Measurements from ENCODE around the gene PCDHGB6.
"Not testable (repeated sequence)": the region's sequence is repeated elsewhere in the genome, so short reads cannot be mapped to it uniquely, and the experiment has no call there.

Gene PCDHGB6

DNA sequence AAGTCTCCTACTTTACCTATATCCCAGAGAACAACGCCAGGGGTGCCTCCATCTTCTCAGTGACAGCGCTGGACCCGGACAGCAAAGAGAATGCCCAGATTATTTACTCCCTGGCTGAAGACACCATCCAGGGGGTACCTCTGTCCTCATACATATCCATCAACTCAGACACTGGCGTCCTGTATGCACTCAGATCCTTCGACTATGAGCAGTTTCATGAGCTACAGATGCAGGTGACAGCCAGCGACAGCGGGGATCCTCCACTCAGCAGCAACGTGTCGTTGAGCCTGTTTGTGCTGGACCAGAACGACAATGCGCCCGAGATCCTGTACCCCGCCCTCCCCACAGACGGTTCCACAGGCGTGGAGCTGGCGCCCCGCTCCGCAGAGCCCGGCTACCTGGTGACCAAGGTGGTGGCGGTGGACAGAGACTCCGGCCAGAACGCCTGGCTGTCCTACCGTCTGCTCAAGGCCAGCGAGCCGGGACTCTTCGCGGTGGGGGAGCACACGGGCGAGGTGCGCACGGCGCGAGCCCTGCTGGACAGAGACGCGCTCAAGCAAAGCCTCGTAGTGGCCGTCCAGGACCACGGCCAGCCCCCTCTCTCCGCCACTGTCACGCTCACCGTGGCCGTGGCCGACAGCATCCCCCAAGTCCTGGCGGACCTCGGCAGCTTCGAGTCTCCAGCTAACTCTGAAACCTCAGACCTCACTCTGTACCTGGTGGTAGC, 6.9 kb downstream of the PCDHGB6 start:
- H3K4me3 ChIP-seq (ENCODE audit: low read depth, low read length); DNase-seq (ENCODE audit: low read depth): not testable (repeated sequence)

DNA sequence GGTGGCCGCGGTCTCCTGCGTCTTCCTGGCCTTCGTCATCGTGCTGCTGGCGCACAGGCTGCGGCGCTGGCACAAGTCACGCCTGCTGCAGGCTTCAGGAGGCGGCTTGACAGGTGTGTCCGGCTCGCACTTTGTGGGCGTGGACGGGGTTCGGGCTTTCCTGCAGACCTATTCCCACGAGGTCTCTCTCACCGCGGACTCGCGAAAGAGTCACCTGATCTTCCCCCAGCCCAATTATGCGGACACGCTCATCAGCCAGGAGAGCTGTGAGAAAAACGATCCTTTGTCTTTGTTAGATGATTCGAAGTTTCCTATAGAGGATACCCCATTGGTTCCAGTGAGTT, 7.4 kb downstream of the PCDHGB6 start:
- H3K4me3 ChIP-seq (ENCODE audit: low read depth, low read length); DNase-seq (ENCODE audit: low read depth): not testable (repeated sequence)

DNA sequence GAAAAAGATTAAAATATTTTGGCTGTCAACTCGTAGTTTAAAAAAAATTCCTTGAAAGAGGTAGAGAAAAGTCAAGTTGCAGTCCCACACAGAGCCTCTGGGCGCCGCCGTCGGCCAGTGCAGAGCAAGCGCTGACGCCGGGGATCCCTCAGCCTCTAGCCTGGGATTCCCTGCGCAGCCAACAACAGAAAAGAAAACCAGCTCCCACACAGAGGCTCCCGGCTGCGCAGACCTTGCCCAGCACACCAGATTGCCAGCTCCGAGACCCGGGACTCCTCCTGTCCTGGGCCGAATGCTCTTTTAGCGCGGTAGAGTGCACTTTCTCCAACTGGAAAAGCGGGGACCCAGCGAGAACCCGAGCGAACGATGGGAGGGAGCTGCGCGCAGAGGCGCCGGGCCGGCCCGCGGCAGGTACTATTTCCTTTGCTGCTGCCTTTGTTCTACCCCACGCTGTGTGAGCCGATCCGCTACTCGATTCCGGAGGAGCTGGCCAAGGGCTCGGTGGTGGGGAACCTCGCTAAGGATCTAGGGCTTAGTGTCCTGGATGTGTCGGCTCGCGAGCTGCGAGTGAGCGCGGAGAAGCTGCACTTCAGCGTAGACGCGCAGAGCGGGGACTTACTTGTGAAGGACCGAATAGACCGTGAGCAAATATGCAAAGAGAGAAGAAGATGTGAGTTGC, 9.8 kb downstream of the PCDHGB6 start, which contains the start of gene PCDHGB7:
TSS of gene PCDHGB7 (plus strand) at position 184 of the 679 bp plus-strand sequence. CDS start at position 367, 183 bp downstream.
- peak within 1 kb of the TSS; percentile 48 for H3K4me3 ChIP-seq (ENCODE audit: low read depth, low read length)
- peak; percentile 57 for DNase-seq (ENCODE audit: low read depth)

DNA sequence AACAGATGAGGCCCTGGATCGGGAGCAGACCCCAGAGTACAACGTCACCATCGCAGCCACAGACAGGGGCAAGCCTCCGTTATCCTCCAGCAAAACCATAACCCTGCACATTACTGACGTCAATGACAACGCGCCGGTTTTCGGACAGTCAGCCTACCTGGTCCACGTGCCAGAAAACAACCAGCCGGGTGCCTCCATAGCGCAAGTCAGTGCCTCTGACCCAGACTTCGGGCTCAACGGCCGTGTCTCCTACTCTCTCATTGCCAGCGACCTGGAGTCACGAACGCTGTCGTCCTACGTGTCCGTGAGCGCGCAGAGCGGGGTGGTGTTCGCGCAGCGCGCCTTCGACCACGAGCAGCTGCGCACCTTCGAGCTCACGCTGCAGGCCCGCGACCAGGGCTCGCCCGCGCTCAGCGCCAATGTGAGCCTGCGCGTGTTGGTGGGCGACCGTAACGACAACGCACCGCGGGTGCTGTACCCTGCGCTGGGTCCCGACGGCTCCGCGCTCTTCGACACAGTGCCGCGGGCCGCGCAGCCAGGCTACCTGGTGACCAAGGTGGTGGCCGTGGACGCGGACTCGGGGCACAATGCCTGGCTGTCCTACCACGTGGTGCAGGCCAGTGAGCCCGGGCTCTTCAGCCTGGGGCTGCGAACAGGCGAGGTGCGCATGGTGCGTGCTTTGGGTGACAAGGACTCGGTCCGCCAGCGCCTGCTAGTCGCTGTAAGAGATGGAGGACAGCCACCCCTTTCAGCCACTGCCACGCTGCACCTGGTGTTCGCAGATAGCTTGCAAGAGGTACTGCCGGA, 11.5 kb downstream of the PCDHGB6 start:
- no peak overlapping the region for H3K4me3 ChIP-seq (ENCODE audit: low read depth, low read length)
- no peak for DNase-seq (ENCODE audit: low read depth)

DNA sequence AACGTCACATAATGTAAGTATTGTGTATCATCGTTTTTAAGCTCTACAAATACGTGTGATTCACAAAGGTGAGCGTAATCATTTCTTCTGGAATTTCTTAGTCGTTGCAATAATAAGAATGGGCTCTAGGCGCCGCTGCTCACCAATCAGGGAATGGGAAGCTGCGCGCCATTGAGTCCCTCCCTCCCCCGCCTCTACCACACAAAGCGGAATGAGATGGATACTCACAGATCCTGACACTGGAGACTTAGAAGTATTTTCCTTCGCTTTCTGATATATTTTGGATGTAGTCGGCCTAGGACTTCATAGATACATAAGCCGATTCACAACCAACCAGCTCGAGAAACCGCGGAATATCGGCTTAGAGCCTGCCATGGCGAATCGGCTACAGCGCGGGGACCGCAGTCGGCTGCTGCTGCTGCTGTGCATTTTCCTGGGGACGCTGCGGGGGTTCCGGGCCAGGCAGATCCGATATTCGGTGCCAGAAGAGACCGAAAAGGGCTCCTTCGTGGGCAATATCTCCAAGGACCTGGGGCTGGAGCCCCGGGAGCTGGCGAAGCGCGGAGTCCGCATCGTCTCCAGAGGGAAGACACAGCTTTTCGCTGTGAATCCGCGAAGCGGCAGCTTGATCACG, 13.2 kb downstream of the PCDHGB6 start, which contains the start of gene PCDHGA11:
TSS of gene PCDHGA11 (plus strand) at position 197 of the 634 bp plus-strand sequence. CDS start at position 374, 177 bp downstream.
- peak within 1 kb of the TSS; percentile 60 for H3K4me3 ChIP-seq (ENCODE audit: low read depth, low read length)
- DNase-seq (ENCODE audit: low read depth) = peak; percentile 36

DNA sequence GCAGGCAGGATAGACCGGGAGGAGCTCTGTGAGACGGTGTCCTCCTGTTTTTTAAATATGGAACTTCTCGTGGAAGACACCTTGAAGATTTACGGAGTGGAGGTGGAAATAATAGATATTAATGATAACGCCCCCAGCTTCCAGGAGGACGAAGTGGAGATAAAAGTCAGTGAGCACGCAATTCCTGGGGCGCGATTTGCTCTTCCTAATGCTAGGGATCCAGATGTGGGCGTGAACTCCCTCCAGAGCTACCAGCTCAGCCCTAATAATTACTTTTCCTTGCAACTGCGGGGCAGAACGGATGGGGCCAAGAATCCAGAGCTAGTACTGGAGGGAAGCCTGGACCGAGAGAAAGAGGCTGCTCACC, 13.7 kb downstream of the PCDHGB6 start:
- H3K4me3 ChIP-seq (ENCODE audit: low read depth, low read length) = peak overlapping the region; percentile 60
- no peak for DNase-seq (ENCODE audit: low read depth)

DNA sequence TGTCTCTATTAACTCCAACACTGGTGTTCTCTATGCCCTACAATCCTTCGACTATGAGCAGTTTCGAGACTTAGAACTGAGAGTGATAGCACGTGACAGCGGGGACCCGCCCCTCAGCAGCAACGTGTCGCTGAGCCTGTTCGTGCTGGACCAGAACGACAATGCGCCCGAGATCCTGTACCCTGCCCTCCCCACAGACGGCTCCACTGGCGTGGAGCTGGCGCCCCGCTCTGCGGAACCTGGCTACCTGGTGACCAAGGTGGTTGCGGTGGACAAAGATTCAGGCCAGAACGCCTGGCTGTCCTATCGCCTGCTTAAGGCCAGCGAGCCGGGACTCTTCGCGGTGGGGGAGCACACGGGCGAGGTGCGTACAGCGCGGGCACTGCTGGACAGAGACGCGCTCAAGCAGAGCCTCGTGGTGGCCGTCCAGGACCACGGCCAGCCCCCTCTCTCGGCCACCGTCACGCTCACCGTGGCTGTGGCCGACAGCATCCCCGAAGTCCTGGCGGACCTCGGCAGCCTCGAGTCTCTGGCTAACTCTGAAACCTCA, 15.0 kb downstream of the PCDHGB6 start:
- no peak overlapping the region for H3K4me3 ChIP-seq (ENCODE audit: low read depth, low read length)
- no peak for DNase-seq (ENCODE audit: low read depth)

DNA sequence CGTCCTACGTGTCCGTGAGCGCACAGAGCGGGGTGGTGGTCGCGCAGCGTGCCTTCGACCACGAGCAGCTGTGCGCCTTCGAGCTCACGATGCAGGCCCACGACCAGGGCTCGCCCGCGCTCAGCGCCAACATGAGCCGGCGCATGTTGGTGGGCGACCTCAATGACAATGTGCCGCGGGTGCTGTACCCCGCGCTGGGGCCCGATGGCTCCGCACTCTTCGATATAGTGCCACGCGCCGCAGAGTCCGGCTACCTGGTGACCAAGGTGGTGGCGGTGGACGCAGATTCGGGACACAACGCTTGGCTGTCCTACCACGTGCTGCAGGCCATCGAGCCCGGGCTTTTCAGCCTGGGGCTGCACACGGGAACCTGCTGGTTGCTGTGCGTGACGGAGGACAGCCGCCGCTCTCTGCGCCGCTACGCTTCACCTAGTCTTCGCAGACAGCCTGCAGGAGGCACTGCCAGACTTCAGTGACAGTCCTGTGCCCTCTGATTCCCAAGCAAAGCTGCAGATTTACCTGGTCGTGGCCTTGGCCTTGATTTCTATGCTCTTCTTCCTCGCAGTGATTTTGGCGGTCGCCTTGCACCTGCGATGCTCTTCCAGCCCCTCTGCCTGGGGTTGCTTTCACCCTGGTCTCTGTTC, 20.1 kb downstream of the PCDHGB6 start:
- DNase-seq (ENCODE audit: low read depth) = no peak
- no peak overlapping the region for H3K4me3 ChIP-seq (ENCODE audit: low read depth, low read length)

DNA sequence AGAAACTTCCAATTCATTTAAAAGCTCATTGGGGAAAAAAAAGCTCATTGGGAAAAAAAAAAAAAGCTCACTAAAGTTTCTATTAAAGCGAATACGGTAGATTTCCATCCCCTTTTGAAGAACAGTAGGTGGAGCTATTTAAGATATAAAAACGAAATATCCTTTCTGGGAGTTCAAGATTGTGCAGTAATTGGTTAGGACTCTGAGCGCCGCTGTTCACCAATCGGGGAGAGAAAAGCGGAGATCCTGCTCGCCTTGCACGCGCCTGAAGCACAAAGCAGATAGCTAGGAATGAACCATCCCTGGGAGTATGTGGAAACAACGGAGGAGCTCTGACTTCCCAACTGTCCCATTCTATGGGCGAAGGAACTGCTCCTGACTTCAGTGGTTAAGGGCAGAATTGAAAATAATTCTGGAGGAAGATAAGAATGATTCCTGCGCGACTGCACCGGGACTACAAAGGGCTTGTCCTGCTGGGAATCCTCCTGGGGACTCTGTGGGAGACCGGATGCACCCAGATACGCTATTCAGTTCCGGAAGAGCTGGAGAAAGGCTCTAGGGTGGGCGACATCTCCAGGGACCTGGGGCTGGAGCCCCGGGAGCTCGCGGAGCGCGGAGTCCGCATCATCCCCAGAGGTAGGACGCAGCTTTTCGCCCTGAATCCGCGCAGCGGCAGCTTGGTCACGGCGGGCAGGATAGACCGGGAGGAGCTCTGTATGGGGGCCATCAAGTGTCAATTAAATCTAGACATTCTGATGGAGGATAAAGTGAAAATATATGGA, 22.7 kb downstream of the PCDHGB6 start, which contains the start of gene PCDHGA12:
TSS of gene PCDHGA12 (plus strand) at position 176 of the 782 bp plus-strand sequence. CDS start at position 429, 253 bp downstream.
- H3K4me3 ChIP-seq (ENCODE audit: low read depth, low read length) = peak within 1 kb of the TSS; percentile 37
- peak; percentile 85 for DNase-seq (ENCODE audit: low read depth)

DNA sequence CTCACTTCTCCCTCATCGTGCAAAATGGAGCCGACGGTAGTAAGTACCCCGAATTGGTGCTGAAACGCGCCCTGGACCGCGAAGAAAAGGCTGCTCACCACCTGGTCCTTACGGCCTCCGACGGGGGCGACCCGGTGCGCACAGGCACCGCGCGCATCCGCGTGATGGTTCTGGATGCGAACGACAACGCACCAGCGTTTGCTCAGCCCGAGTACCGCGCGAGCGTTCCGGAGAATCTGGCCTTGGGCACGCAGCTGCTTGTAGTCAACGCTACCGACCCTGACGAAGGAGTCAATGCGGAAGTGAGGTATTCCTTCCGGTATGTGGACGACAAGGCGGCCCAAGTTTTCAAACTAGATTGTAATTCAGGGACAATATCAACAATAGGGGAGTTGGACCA, 23.5 kb downstream of the PCDHGB6 start:
- DNase-seq (ENCODE audit: low read depth) = no peak
- H3K4me3 ChIP-seq (ENCODE audit: low read depth, low read length) = peak overlapping the region; percentile 37

DNA sequence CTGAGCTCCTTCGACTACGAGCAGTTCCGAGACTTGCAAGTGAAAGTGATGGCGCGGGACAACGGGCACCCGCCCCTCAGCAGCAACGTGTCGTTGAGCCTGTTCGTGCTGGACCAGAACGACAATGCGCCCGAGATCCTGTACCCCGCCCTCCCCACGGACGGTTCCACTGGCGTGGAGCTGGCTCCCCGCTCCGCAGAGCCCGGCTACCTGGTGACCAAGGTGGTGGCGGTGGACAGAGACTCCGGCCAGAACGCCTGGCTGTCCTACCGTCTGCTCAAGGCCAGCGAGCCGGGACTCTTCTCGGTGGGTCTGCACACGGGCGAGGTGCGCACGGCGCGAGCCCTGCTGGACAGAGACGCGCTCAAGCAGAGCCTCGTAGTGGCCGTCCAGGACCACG, 24.5 kb downstream of the PCDHGB6 start:
- H3K4me3 ChIP-seq (ENCODE audit: low read depth, low read length); DNase-seq (ENCODE audit: low read depth): not testable (repeated sequence)

DNA sequence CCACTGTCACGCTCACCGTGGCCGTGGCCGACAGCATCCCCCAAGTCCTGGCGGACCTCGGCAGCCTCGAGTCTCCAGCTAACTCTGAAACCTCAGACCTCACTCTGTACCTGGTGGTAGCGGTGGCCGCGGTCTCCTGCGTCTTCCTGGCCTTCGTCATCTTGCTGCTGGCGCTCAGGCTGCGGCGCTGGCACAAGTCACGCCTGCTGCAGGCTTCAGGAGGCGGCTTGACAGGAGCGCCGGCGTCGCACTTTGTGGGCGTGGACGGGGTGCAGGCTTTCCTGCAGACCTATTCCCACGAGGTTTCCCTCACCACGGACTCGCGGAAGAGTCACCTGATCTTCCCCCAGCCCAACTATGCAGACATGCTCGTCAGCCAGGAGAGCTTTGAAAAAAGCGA, 24.9 kb downstream of the PCDHGB6 start:
- H3K4me3 ChIP-seq (ENCODE audit: low read depth, low read length); DNase-seq (ENCODE audit: low read depth): not testable (repeated sequence)

DNA sequence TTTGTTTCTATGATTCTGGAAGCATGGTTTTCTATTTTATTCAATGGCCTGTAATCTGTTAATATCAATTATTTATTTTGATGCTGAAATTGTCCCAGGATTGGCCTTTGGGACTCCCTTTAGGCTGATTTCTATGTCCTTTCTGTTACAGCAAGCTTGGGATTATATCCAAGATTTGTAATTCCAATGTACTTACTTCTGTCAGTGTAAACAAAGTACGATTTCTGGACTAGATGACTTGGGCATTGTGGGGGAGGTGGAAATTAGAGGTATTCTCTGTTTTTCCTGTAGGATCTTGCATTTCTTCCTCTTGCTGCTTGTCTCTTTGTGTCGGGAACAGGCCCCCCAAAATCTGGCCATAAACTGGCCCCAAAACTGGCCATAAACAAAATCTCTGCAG, 26.2 kb downstream of the PCDHGB6 start:
- no peak for DNase-seq (ENCODE audit: low read depth)
- no peak overlapping the region for H3K4me3 ChIP-seq (ENCODE audit: low read depth, low read length)

DNA sequence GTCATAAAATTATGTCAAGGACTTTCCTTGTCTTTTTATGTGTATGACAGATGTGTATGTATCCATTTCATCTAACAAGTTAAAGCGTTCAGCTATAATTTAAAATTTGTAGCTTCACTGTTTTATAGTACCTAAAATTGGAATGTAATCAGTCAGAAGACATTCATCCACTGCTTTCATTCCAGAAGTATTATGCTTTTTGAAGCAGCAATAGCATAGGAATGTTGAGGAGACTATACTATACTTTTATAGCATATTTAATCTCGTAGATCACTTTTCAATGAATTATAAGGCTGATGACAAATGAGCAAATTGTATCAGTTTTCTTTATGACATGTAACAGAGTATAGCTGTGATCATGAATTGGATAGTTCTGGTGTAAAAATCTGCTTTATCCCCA, 29.4 kb downstream of the PCDHGB6 start:
- H3K4me3 ChIP-seq (ENCODE audit: low read depth, low read length) = no peak overlapping the region
- DNase-seq (ENCODE audit: low read depth) = no peak

DNA sequence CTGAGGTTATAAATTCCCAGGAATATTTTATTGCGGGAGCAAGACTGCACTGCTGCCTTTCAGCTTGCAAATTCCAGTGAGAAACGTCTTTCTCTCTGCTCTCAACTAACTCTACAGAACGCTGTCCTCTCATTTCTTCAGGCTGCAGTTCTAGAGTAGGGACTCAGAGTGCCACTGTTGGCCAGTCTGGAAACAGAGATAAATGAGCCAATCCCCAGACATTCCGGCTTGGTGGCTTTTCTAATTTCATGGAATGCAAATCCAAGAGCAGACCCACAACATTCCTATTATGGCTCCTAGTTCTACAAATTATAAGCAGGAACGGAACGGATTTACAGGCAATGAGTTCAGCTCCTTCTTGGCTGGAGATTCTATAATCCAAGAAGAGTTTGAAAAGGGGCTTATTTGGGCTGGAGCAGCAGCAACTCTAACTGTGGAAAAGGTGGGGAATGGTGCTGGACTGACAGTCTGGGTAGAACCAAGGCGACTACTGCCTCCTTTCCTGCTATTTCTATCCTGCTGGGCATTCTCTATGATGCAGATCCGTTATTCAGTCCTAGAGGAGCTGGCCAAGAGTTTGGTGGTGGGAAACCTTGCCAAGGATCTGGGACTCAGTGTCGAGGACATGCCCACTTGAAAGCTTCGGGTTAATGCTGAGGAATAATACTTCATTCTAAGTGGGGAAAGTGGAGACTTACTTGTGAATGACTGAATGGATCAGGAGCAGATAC, 31.8 kb downstream of the PCDHGB6 start:
- no peak overlapping the region for H3K4me3 ChIP-seq (ENCODE audit: low read depth, low read length)
- DNase-seq (ENCODE audit: low read depth) = no peak

DNA sequence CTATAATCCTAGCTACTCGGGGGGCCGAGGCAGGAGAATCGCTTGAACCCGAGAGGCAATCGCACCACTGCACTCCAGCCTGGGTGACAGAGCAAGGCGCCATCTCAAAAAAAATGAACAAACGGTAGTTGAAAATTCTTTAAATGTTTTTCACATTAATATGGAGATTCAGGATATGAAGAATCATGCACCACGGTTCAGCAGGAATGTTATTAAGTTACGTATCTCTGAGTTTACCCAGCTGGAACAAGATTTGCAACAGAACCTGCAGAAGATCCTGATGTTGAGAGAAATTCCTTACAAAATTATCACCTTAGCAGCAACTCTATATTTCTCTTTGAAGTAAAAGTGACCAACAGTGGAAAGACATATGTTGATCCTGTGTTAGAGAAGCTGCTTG, 32.5 kb downstream of the PCDHGB6 start:
- no peak overlapping the region for H3K4me3 ChIP-seq (ENCODE audit: low read depth, low read length)
- DNase-seq (ENCODE audit: low read depth) = no peak

DNA sequence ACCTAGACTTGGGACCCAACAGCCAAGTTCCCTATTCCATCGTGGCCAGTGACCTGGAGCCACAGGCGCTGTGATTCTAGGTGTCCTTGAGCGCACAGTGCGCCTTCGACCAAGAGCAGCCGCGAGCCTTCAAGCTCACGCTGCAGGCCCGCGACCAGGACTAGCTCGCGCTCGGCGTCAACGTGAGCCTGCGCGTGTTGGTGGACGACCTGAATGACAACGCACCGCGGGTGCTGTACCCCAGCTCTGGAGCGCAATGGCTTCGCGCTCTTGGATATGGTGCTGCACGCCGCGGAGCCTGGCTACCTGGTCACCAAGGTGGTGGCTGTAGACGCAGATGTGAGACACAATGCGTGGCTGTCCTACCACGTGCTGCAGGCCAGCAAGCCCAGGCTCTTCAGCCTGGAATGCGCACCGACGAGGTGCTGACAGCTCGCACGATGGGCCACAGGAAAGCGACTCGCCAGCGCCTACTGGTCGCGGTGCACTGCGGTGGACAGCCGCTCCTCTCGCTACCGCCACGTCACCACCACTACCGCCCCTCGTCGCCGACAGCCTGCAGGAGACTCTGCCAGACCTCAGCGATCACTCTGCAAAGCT, 33.9 kb downstream of the PCDHGB6 start:
- DNase-seq (ENCODE audit: low read depth) = no peak
- no peak overlapping the region for H3K4me3 ChIP-seq (ENCODE audit: low read depth, low read length)

All from skeletal muscle cell (primary cell).